Measurements from ENCODE around the gene TPPP2. TPM values are rescaled to one million over a fixed set of nuclear protein-coding genes. Genes with fewer than 3 reads are reported as not detected.

TPPP2 gene
- total RNA-seq, 1 donor from 2014 or later: not detected

GRCh38 chr14:21048638-21049037, 18.6 kb downstream of the TPPP2 start:
- no peak overlapping the region for H3K4me3 ChIP-seq (ENCODE audit: low read depth, low read length)
- no peak for TF ChIP-seq CTCF (IDR thresholded peaks at IDR 0.05; ENCODE audit: insufficient read depth, low read length, severe bottlenecking)
- H3K36me3 ChIP-seq (ENCODE audit: control insufficient read depth, insufficient read depth, low read length): no peaks in the 10 kb centered on the region
- no peaks in the 10 kb centered on the region for H3K27me3 ChIP-seq (ENCODE audit: control insufficient read depth, insufficient read depth, low read length)
- no peak for FAIRE-seq
- DNase-seq (ENCODE audit: low read depth): no peak

GRCh38 chr14:21049271-21049673, 19.3 kb downstream of the TPPP2 start:
- H3K4me3 ChIP-seq (ENCODE audit: low read depth, low read length): no peak overlapping the region
- no peaks in the 10 kb centered on the region for H3K27me3 ChIP-seq (ENCODE audit: control insufficient read depth, insufficient read depth, low read length)
- DNase-seq (ENCODE audit: low read depth) (no peak), FAIRE-seq (no peak)
- TF ChIP-seq CTCF (IDR thresholded peaks at IDR 0.05; ENCODE audit: insufficient read depth, low read length, severe bottlenecking): no peak
- H3K36me3 ChIP-seq (ENCODE audit: control insufficient read depth, insufficient read depth, low read length): no peaks in the 10 kb centered on the region

GRCh38 chr14:21050597-21050996, 20.6 kb downstream of the TPPP2 start:
- Histone ChIP-seq H3K4me3 (ENCODE audit: low read depth, low read length) (no peak overlapping the region), H3K27me3 (ENCODE audit: control insufficient read depth, insufficient read depth, low read length) (no peaks in the 10 kb centered on the region), H3K36me3 (ENCODE audit: control insufficient read depth, insufficient read depth, low read length) (no peaks in the 10 kb centered on the region)
- DNase-seq (ENCODE audit: low read depth) (no peak), FAIRE-seq (no peak)
- TF ChIP-seq CTCF (IDR thresholded peaks at IDR 0.05; ENCODE audit: insufficient read depth, low read length, severe bottlenecking): no peak

GRCh38 chr14:21053184-21054122, 23.4 kb downstream of the TPPP2 start:
- no peaks in the 10 kb centered on the region for H3K27me3 ChIP-seq (ENCODE audit: control insufficient read depth, insufficient read depth, low read length)
- no peak for TF ChIP-seq CTCF (IDR thresholded peaks at IDR 0.05; ENCODE audit: insufficient read depth, low read length, severe bottlenecking)
- DNase-seq (ENCODE audit: low read depth): no peak

GRCh38 chr14:21054123-21054767, 24.2 kb downstream of the TPPP2 start:
- Histone ChIP-seq H3K36me3 (ENCODE audit: control insufficient read depth, insufficient read depth, low read length) (no peaks in the 10 kb centered on the region), H3K4me3 (ENCODE audit: low read depth, low read length) (no peak overlapping the region), H3K27me3 (ENCODE audit: control insufficient read depth, insufficient read depth, low read length) (no peaks in the 10 kb centered on the region)
- FAIRE-seq (no peak), DNase-seq (ENCODE audit: low read depth) (no peak)
- no peak for TF ChIP-seq CTCF (IDR thresholded peaks at IDR 0.05; ENCODE audit: insufficient read depth, low read length, severe bottlenecking)

More at GRCh38 chr14:21053184-21054122, 23.4 kb downstream of the TPPP2 start:
- no peak for FAIRE-seq
- no peaks in the 10 kb centered on the region for H3K36me3 ChIP-seq (ENCODE audit: control insufficient read depth, insufficient read depth, low read length)
- H3K4me3 ChIP-seq (ENCODE audit: low read depth, low read length): no peak overlapping the region
